Measurements from ENCODE around the gene ABCC9.
"Not testable (repeated sequence)": the region's sequence is repeated elsewhere in the genome, so short reads cannot be mapped to it uniquely, and the experiment has no call there.

The ABCC9 gene

GRCh38 chr12:21911832-21912231, 29.4 kb downstream of the ABCC9 start:
- no peak overlapping the region for H3K27ac Mint-ChIP-seq
- H3K27me3 Mint-ChIP-seq (ENCODE audit: low read depth), result no peaks in the 10 kb centered on the region
- H3K4me3 Mint-ChIP-seq, result no peak overlapping the region
- no peaks in the 10 kb centered on the region for H3K36me3 Mint-ChIP-seq (ENCODE audit: low read depth)
- H3K9me3 Mint-ChIP-seq, result no peaks in the 10 kb centered on the region
- no peaks in the 10 kb centered on the region for H3K4me1 Mint-ChIP-seq (ENCODE audit: low read depth)

DNA sequence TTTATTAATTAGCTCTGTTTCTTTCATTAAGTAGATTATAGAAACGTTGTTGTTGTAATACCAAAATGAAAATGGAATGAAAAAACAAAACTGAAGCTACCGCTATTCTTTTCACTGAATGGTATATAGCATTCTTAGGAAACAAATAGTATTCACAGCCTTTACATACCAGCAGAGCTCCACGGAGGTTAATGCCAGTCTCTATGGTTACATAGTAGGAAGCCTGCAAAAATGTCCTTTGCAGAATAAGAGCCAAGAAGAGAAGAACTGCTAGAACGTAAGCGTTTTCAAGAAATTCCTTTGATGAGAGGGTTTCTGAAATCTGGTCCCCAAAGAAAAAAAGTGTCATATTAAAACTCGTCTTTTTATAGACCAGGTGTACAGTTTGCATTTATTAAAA, 30.6 kb downstream of the ABCC9 start:
- Mint-ChIP-seq H3K4me1 (ENCODE audit: low read depth) (no peaks in the 10 kb centered on the region), H3K27me3 (ENCODE audit: low read depth) (no peaks in the 10 kb centered on the region), H3K36me3 (ENCODE audit: low read depth) (no peaks in the 10 kb centered on the region), H3K4me3 (no peak overlapping the region), H3K9me3 (no peaks in the 10 kb centered on the region), H3K27ac (no peak overlapping the region)

GRCh38 chr12:21907948-21908837, 33.0 kb downstream of the ABCC9 start:
- no peaks in the 10 kb centered on the region for H3K4me1 Mint-ChIP-seq (ENCODE audit: low read depth)
- no peaks in the 10 kb centered on the region for H3K36me3 Mint-ChIP-seq (ENCODE audit: low read depth)
- H3K27me3 Mint-ChIP-seq (ENCODE audit: low read depth), result no peaks in the 10 kb centered on the region
- no peak overlapping the region for H3K27ac Mint-ChIP-seq
- no peak overlapping the region for H3K4me3 Mint-ChIP-seq
- H3K9me3 Mint-ChIP-seq, result no peaks in the 10 kb centered on the region

GRCh38 chr12:21906919-21907493, 34.2 kb downstream of the ABCC9 start:
- Mint-ChIP-seq H3K4me1 (ENCODE audit: low read depth) (no peaks in the 10 kb centered on the region), H3K27me3 (ENCODE audit: low read depth) (no peaks in the 10 kb centered on the region), H3K36me3 (ENCODE audit: low read depth) (no peaks in the 10 kb centered on the region), H3K27ac (no peak overlapping the region), H3K9me3 (no peaks in the 10 kb centered on the region), H3K4me3 (no peak overlapping the region)

GRCh38 chr12:21899532-21899931, 41.7 kb downstream of the ABCC9 start:
- not testable (repeated sequence) for H3K36me3 Mint-ChIP-seq (ENCODE audit: low read depth); H3K4me3 Mint-ChIP-seq; H3K27me3 Mint-ChIP-seq (ENCODE audit: low read depth); H3K27ac Mint-ChIP-seq; H3K4me1 Mint-ChIP-seq (ENCODE audit: low read depth); H3K9me3 Mint-ChIP-seq

- Mint-ChIP-seq H3K4me1 (ENCODE audit: low read depth) (no peaks in the 10 kb centered on the region), H3K9me3 (no peaks in the 10 kb centered on the region), H3K4me3 (no peak overlapping the region), H3K27ac (no peak overlapping the region), H3K27me3 (ENCODE audit: low read depth) (no peaks in the 10 kb centered on the region), H3K36me3 (ENCODE audit: low read depth) (no peaks in the 10 kb centered on the region)
These were observed 45.6 kb downstream of the ABCC9 start for GRCh38 chr12:21895651-21896050.

GRCh38 chr12:21894792-21895595, 46.2 kb downstream of the ABCC9 start:
- Mint-ChIP-seq H3K27me3 (ENCODE audit: low read depth) (no peaks in the 10 kb centered on the region), H3K4me1 (ENCODE audit: low read depth) (no peaks in the 10 kb centered on the region), H3K36me3 (ENCODE audit: low read depth) (no peaks in the 10 kb centered on the region), H3K4me3 (no peak overlapping the region), H3K9me3 (no peaks in the 10 kb centered on the region), H3K27ac (no peak overlapping the region)

GRCh38 chr12:21893924-21894323, 47.3 kb downstream of the ABCC9 start:
- Mint-ChIP-seq H3K9me3 (no peaks in the 10 kb centered on the region), H3K36me3 (ENCODE audit: low read depth) (no peaks in the 10 kb centered on the region), H3K4me3 (no peak overlapping the region), H3K4me1 (ENCODE audit: low read depth) (no peaks in the 10 kb centered on the region), H3K27ac (no peak overlapping the region), H3K27me3 (ENCODE audit: low read depth) (no peaks in the 10 kb centered on the region)

- H3K27ac Mint-ChIP-seq, result no peak overlapping the region
- no peak overlapping the region for H3K4me3 Mint-ChIP-seq
- H3K4me1 Mint-ChIP-seq (ENCODE audit: low read depth), result no peaks in the 10 kb centered on the region
- no peaks in the 10 kb centered on the region for H3K9me3 Mint-ChIP-seq
- H3K36me3 Mint-ChIP-seq (ENCODE audit: low read depth), result no peaks in the 10 kb centered on the region
- H3K27me3 Mint-ChIP-seq (ENCODE audit: low read depth), result no peaks in the 10 kb centered on the region
These were observed 48.9 kb downstream of the ABCC9 start for GRCh38 chr12:21892341-21892740.

- H3K27ac Mint-ChIP-seq, result no peak overlapping the region
- no peaks in the 10 kb centered on the region for H3K27me3 Mint-ChIP-seq (ENCODE audit: low read depth)
- no peaks in the 10 kb centered on the region for H3K4me1 Mint-ChIP-seq (ENCODE audit: low read depth)
- no peaks in the 10 kb centered on the region for H3K9me3 Mint-ChIP-seq
- H3K4me3 Mint-ChIP-seq, result no peak overlapping the region
- H3K36me3 Mint-ChIP-seq (ENCODE audit: low read depth), result no peaks in the 10 kb centered on the region
These were observed 49.4 kb downstream of the ABCC9 start for GRCh38 chr12:21891751-21892217.

DNA sequence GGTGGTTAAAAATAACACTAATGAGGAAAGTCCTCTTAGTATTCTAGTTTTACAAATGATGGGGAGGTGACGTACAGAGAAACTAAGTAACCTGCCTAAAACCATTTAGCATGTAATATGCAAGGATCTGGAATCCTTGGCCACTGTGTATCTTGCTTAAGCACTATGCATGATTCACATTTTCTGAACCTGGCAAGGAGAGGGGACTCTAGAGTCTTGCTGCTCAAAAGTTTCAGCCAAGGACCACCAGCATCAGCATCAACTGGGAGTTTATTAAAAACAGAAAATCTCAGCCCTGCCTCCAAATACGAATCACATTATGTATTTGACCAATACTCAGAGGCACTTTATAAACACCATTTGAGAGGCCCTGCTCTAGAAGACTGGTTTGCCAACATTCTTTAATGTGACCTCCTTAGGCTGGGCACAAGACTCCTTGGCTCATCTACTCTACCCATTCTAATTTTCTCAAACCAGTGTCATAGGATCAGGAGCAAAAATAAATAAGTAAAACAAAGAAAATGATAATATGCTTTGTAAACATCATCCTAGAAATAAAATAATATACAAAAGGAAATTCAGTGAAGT, 52.9 kb downstream of the ABCC9 start:
- H3K4me1 Mint-ChIP-seq (ENCODE audit: low read depth), result no peaks in the 10 kb centered on the region
- H3K9me3 Mint-ChIP-seq, result no peaks in the 10 kb centered on the region
- no peaks in the 10 kb centered on the region for H3K27me3 Mint-ChIP-seq (ENCODE audit: low read depth)
- H3K27ac Mint-ChIP-seq, result no peak overlapping the region
- H3K4me3 Mint-ChIP-seq, result no peak overlapping the region
- no peaks in the 10 kb centered on the region for H3K36me3 Mint-ChIP-seq (ENCODE audit: low read depth)

DNA sequence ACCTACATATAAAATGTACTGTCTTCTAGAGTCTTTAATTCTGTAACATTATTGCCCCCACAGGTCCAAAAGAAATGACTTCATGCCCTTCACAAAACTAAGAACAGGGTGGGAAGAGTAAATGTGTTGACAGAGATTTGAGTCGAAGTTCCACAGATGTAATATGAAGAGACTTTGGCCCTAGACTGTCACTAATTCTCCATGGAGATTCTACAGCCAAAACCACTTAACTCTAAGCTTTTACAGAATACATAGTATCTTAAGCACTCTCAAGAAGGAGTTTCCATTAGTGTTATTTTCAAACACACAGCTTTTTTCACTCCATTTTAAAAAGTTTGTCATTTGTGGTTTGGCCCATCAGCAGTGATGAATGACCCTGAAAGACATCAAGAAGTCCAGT, 56.3 kb downstream of the ABCC9 start:
- H3K9me3 Mint-ChIP-seq, result no peaks in the 10 kb centered on the region

GRCh38 chr12:21882635-21883034, 58.6 kb downstream of the ABCC9 start:
- H3K27me3 Mint-ChIP-seq (ENCODE audit: low read depth), result no peaks in the 10 kb centered on the region
- H3K4me3 Mint-ChIP-seq, result no peak overlapping the region

More for the DNA sequence above, 56.3 kb downstream of the ABCC9 start:
- Mint-ChIP-seq H3K4me3 (no peak overlapping the region), H3K36me3 (ENCODE audit: low read depth) (no peaks in the 10 kb centered on the region), H3K27ac (no peak overlapping the region), H3K27me3 (ENCODE audit: low read depth) (no peaks in the 10 kb centered on the region), H3K4me1 (ENCODE audit: low read depth) (no peaks in the 10 kb centered on the region)

DNA sequence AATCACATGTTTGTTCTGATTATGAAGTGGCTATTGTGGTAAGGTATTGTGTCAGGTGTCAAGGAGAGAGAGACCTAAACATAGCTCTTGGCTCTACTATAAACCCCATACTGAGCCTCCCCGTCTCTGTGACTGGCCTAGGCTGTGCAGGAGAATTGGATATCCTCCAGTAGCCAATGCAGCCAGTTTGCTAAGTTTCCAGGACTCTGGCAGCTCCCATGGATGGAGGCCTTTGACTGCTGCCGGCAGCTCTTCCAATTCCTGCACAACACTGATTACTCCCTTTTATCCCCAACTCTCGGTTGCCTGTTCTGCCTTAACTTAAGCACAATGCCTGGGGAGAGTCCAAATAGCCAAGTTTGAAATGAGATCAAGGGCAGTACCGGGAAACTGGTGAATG, 59.3 kb downstream of the ABCC9 start:
- H3K9me3 Mint-ChIP-seq, result no peaks in the 10 kb centered on the region
- no peak overlapping the region for H3K27ac Mint-ChIP-seq
- H3K4me1 Mint-ChIP-seq (ENCODE audit: low read depth), result no peaks in the 10 kb centered on the region
- H3K4me3 Mint-ChIP-seq, result no peak overlapping the region
- no peaks in the 10 kb centered on the region for H3K27me3 Mint-ChIP-seq (ENCODE audit: low read depth)
- no peaks in the 10 kb centered on the region for H3K36me3 Mint-ChIP-seq (ENCODE audit: low read depth)

More at GRCh38 chr12:21882635-21883034, 58.6 kb downstream of the ABCC9 start:
- Mint-ChIP-seq H3K9me3 (no peaks in the 10 kb centered on the region), H3K36me3 (ENCODE audit: low read depth) (no peaks in the 10 kb centered on the region), H3K4me1 (ENCODE audit: low read depth) (no peaks in the 10 kb centered on the region), H3K27ac (no peak overlapping the region)
